Thyroid gland (tissue), 4 donors: ENCODE measurements around the gene NDRG3.

Experiments used
- POLR2A ChIP-seq, 2 donors: fragments of 450-650 bp; IDR thresholded peaks; one replicate each; pipeline ENCODE4 v1.6.1; 2017; ENCODE audit warnings: antibody characterized with exemption in 2 of 2, mild to moderate bottlenecking in 2 of 2, moderate library complexity in 1 of 2
- TF ChIP-seq, protein P1 (sequence below), 6 experiments: fragments of 200-600 bp in 3 of 6; fragments of 450-650 bp in 3 of 6; sonication (generic) in 3 of 6; IDR thresholded peaks; one replicate each; pipeline ENCODE4 v1.5.1; 2016 to 2019; ENCODE audit warnings: antibody characterized with exemption in 6 of 6, mild to moderate bottlenecking in 2 of 6, inconsistent platforms in 1 of 6, moderate library complexity in 1 of 6

DNA sequence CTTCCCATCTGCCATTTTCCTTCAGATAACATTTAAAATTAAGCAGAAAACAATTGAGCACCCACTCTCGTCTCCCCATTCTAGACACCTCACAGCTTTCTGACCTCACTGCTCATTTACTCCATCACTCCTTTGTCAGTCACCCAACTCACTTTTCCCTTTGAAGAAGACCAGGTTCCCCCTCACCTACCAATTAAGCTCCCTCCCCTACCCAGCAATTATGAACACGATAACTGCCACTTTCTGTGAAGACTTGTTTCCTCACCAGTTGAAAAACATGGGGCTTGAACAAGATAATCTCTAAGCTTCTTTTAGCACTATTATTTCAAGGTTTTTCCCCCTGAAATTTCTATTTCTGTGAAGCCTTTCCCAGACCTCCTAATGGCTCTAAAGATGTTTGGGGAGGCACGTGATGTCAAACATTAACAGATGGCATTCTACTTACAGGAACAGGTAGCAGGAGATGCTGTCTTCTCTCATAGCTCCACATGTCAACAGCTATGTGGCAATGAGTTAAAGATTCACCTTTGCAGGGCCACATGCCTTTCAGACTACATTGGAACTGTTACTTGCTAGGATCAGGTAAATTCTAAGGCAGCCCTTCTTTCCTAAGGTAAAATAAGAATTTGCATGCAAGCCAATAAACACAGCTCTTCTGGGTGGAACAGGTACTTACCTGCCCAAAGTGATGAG is 75.1 kb downstream of the NDRG3 start:
- TF ChIP-seq, protein P1, sequence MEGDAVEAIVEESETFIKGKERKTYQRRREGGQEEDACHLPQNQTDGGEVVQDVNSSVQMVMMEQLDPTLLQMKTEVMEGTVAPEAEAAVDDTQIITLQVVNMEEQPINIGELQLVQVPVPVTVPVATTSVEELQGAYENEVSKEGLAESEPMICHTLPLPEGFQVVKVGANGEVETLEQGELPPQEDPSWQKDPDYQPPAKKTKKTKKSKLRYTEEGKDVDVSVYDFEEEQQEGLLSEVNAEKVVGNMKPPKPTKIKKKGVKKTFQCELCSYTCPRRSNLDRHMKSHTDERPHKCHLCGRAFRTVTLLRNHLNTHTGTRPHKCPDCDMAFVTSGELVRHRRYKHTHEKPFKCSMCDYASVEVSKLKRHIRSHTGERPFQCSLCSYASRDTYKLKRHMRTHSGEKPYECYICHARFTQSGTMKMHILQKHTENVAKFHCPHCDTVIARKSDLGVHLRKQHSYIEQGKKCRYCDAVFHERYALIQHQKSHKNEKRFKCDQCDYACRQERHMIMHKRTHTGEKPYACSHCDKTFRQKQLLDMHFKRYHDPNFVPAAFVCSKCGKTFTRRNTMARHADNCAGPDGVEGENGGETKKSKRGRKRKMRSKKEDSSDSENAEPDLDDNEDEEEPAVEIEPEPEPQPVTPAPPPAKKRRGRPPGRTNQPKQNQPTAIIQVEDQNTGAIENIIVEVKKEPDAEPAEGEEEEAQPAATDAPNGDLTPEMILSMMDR (IDR thresholded peaks at IDR 0.05): no peak
- no peak for TF ChIP-seq POLR2A (IDR thresholded peaks at IDR 0.05)
